ENCODE measurements around the gene APEX2.
"Not testable (repeated sequence)": the region's sequence is repeated elsewhere in the genome, so short reads cannot be mapped to it uniquely, and the experiment has no call there.

APEX2 gene

GRCh38 chrX:55033429-55033828 is 33.3 kb downstream of the APEX2 start:
- no peak overlapping the region for H3K4me3 ChIP-seq (ENCODE audit: low read length)
- TF ChIP-seq ZNF274 (IDR thresholded peaks at IDR 0.05; ENCODE audit: low read depth, low read length) = no peak

- H3K4me3 ChIP-seq (ENCODE audit: low read length) = no peak overlapping the region
- no peak for TF ChIP-seq ZNF274 (IDR thresholded peaks at IDR 0.05; ENCODE audit: low read depth, low read length)
These were observed 39.3 kb downstream of the APEX2 start for GRCh38 chrX:55039471-55039870.

GRCh38 chrX:55041514-55041913 is 41.4 kb downstream of the APEX2 start:
- no peak for TF ChIP-seq ZNF274 (IDR thresholded peaks at IDR 0.05; ENCODE audit: low read depth, low read length)
- no peak overlapping the region for H3K4me3 ChIP-seq (ENCODE audit: low read length)

GRCh38 chrX:55050599-55050998 is 50.4 kb downstream of the APEX2 start:
- not testable (repeated sequence) for H3K4me3 ChIP-seq (ENCODE audit: low read length)

GRCh38 chrX:55056820-55057674 is 56.9 kb downstream of the APEX2 start:
- no peak for TF ChIP-seq ZNF274 (IDR thresholded peaks at IDR 0.05; ENCODE audit: low read depth, low read length)

GRCh38 chrX:55057675-55058249 is 57.6 kb downstream of the APEX2 start:
- no peak overlapping the region for H3K4me3 ChIP-seq (ENCODE audit: low read length)
- TF ChIP-seq ZNF274 (IDR thresholded peaks at IDR 0.05; ENCODE audit: low read depth, low read length) = no peak

More at GRCh38 chrX:55056820-55057674, 56.9 kb downstream of the APEX2 start:
- H3K4me3 ChIP-seq (ENCODE audit: low read length) = no peak overlapping the region

Measured in GM08714 (cell line).